GM23338 (cell line): Measurements from ENCODE around the gene GABRB3.

ENCODE experiments used
- CREB1 ChIP-seq: fragments of 250-450 bp; sonication (Bioruptor Pico); IDR thresholded peaks from 2 replicates; pipeline ENCODE4 v1.5.0; 2020; ENCODE audit warnings: low read depth, mild to moderate bottlenecking, moderate library complexity
- CTCF ChIP-seq, 2 experiments: fragments of 200-600 bp in 1 of 2; sonication (generic) in 1 of 2; conservative IDR thresholded peaks; 2 replicates each; pipeline versions ENCODE4 v1.5.1 to v1.6.1; 2016 to 2017; ENCODE audit warnings: antibody characterized with exemption in 2 of 2, low read depth in 2 of 2, mild to moderate bottlenecking in 2 of 2, moderate library complexity in 1 of 2

- TF ChIP-seq CTCF (conservative IDR thresholded peaks at IDR 0.05; ENCODE audit: low read depth in 2 of 2) (no peak), CREB1 (no peak)
Observed at GRCh38 chr15:26562336-26562735, 210.5 kb downstream of the GABRB3 start.
